ENCODE measurements around the gene HYDIN. TPM values are rescaled to one million over a fixed set of nuclear protein-coding genes. Genes with fewer than 3 reads are reported as not detected.

Gene HYDIN
- total RNA-seq, 2 experiments from 2014 or later: not detected

DNA sequence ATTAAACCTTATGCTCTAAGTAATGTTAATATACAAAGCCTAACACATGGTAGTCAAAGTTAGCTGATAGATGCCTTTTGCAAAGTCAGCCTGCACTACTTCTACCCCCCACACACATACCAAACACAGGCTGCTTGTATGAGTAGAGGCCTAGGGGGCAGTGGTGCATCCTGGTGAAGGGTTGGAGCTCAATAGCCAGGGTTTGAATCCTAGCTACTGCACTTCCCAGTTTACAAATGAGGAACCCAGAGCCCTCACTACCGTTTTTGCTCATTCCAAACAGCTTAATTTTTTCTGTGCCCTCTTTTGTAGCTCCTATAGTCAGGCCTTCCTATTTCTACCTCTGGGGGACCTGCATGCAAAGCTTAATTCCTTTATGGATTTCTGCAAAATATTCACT is 18.9 kb upstream of the HYDIN start:
- H3K27me3 Mint-ChIP-seq: peaks cover 2% of the 10 kb centered on the region
- H3K4me3 Mint-ChIP-seq: no peak overlapping the region
- no peak overlapping the region for H3K27ac Mint-ChIP-seq
- no peaks in the 10 kb centered on the region for H3K9me3 Mint-ChIP-seq
- ChIA-PET POLR2A (no interaction called here), CTCF (no interaction called here)
- H3K36me3 Mint-ChIP-seq (ENCODE audit: low read depth): no peaks in the 10 kb centered on the region
- DNase-seq: no peak
- H3K4me1 Mint-ChIP-seq: no peaks in the 10 kb centered on the region

DNA sequence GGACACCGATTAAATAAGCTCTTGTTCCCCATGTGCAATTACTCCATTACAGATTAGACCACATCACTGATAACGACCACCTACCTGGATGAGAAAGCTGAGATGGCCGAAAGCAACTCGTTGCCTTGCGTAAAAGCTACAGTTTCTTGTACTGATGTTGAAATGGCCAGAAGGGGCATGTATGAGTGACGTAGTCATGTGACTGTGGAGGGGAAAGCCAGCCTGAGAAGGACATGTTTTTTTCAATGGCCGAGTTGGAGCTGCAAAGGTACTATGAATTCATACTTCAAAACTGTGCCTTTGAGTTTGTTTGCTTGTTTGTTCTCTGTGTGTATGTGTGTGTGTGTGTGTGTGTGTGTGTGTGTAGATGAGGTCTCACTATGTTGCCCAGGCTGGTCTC is 17.0 kb upstream of the HYDIN start:
- ChIA-PET POLR2A (no interaction called here), CTCF (interaction anchor here (1.4 kb wide), 1 partner anchor 64 kb away, joined by 3 read pairs; no protein-coding TSS in a partner anchor)
- Mint-ChIP-seq H3K36me3 (ENCODE audit: low read depth) (no peaks in the 10 kb centered on the region), H3K27ac (no peak overlapping the region), H3K4me3 (no peak overlapping the region), H3K27me3 (peaks cover 2% of the 10 kb centered on the region), H3K4me1 (no peaks in the 10 kb centered on the region), H3K9me3 (no peaks in the 10 kb centered on the region)
- no peak for DNase-seq

DNA sequence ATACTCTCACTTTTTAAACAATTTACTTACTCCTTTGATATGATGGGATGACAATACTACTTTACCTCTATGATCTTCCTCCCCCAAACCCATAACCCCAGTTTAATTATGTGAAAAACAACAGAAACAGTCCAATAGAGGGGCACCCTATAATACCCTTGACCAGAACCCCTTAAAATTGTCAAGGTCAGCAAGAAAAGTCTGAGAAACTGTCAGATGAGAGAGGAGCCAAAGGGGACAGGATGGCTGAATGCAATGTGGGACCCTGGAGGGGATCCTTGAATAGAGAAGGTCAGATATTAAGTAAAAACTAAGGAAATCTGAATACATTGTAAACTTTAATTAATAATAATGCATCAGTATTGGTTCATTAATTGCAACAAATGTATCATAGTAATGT is 15.8 kb upstream of the HYDIN start:
- H3K27me3 Mint-ChIP-seq: peaks cover 2% of the 10 kb centered on the region
- no peaks in the 10 kb centered on the region for H3K9me3 Mint-ChIP-seq
- ChIA-PET CTCF (interaction anchor here (0.6 kb wide), 1 partner anchor 1624 kb away, joined by 3 read pairs; no protein-coding TSS in a partner anchor), POLR2A (no interaction called here)
- no peak overlapping the region for H3K4me3 Mint-ChIP-seq
- no peaks in the 10 kb centered on the region for H3K36me3 Mint-ChIP-seq (ENCODE audit: low read depth)
- DNase-seq: no peak
- H3K4me1 Mint-ChIP-seq: no peaks in the 10 kb centered on the region
- H3K27ac Mint-ChIP-seq: no peak overlapping the region

DNA sequence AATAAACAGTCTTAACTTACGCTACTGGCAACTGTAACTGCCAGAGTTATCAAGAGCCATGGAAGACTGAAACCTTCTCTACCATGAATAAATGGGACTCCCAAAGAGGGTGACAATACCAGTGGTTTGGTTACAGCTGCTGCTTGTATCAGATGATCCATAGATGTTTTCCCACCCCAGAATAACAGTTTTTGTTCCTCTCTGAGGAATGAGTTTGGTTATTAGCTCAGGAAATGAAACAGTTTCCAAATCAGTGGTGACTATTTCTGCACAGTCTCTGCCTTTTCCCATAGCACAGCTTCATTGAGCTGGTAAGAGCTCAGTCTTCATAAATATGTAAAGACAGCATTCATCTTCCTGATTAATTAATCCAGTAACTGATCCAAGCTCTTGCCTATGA is 14.0 kb upstream of the HYDIN start:
- Mint-ChIP-seq H3K27me3 (peaks cover 2% of the 10 kb centered on the region), H3K9me3 (no peaks in the 10 kb centered on the region), H3K4me1 (no peaks in the 10 kb centered on the region), H3K4me3 (no peak overlapping the region), H3K36me3 (ENCODE audit: low read depth) (no peaks in the 10 kb centered on the region), H3K27ac (no peak overlapping the region)
- ChIA-PET POLR2A (no interaction called here), CTCF (interaction anchor here (0.6 kb wide), 1 partner anchor 106 kb away, joined by 3 read pairs; no protein-coding TSS in a partner anchor)
- DNase-seq: no peak

DNA sequence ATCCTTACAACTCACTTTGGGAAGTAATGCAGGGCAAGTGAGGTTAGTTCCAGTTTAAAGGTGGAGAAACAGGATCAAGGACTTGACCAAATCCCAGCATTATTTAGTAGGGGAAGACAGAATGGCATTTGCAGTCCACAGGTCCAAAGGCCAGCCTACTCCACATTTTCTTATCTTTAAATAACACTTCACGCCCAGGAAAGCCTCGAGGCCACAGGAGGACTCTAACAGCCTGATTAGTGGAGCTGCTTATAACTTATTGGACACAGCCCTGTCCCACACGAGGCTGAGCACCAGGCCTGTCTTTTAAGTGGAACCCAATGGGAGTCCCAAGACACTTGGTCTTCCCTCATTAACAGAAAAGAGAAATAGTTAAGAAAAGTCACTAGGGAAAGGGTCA is 12.1 kb upstream of the HYDIN start:
- POLR2A ChIA-PET: no interaction called here
- no peak for DNase-seq
- CTCF ChIA-PET: no interaction called here
- H3K4me3 Mint-ChIP-seq: no peak overlapping the region
- no peak overlapping the region for H3K27ac Mint-ChIP-seq
- H3K4me1 Mint-ChIP-seq: no peaks in the 10 kb centered on the region
- peaks cover 2% of the 10 kb centered on the region for H3K27me3 Mint-ChIP-seq
- no peaks in the 10 kb centered on the region for H3K9me3 Mint-ChIP-seq
- H3K36me3 Mint-ChIP-seq (ENCODE audit: low read depth): no peaks in the 10 kb centered on the region

DNA sequence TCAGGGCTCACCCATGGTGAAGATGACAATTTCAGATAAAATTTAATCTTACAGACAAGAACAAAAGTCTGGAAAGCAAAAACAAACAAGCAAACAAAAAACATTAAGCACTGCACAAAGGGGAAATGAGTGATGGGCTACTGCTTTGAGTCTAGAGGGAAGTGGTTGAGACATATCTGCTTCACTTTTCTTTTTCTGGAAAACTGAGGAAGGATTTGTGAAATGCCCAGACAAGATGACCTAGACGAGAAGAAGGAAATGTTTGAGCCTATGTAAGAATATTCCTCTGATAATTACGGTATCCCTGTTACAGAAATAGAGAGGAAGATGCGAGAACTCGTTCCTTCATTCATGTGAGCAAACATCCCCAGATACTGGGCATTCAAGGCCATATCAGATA is 11.5 kb upstream of the HYDIN start:
- no peak overlapping the region for H3K4me3 Mint-ChIP-seq
- no peaks in the 10 kb centered on the region for H3K4me1 Mint-ChIP-seq
- no peak overlapping the region for H3K27ac Mint-ChIP-seq
- H3K27me3 Mint-ChIP-seq: peaks cover 2% of the 10 kb centered on the region
- no peak for DNase-seq
- H3K36me3 Mint-ChIP-seq (ENCODE audit: low read depth): no peaks in the 10 kb centered on the region
- ChIA-PET CTCF (no interaction called here), POLR2A (no interaction called here)
- H3K9me3 Mint-ChIP-seq: no peaks in the 10 kb centered on the region

DNA sequence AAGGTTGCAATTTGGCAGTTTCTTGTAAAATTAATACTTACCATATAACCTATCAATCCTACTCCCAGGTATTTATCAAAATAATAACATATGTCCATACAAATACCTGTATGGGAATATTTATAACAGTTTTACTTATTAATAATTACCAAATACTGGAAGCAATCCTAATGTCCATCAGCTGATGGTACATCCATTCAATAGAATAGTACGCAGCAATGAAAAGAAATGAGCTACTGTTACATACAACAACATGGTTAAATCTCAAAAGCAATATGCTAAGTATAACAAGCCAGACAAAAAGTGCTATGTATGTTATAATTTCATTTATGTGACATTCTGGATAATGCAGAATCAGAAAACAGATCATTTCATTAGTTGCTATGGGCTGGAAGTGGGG is 1.2 kb downstream of the HYDIN start:
- H3K9me3 Mint-ChIP-seq: peaks cover 16% of the 10 kb centered on the region
- peaks cover 10% of the 10 kb centered on the region for H3K27me3 Mint-ChIP-seq
- DNase-seq: no peak
- no peaks in the 10 kb centered on the region for H3K4me1 Mint-ChIP-seq
- ChIA-PET CTCF (no interaction called here), POLR2A (no interaction called here)
- H3K36me3 Mint-ChIP-seq (ENCODE audit: low read depth): no peaks in the 10 kb centered on the region
- H3K27ac Mint-ChIP-seq: no peak overlapping the region
- H3K4me3 Mint-ChIP-seq: no peak overlapping the region

DNA sequence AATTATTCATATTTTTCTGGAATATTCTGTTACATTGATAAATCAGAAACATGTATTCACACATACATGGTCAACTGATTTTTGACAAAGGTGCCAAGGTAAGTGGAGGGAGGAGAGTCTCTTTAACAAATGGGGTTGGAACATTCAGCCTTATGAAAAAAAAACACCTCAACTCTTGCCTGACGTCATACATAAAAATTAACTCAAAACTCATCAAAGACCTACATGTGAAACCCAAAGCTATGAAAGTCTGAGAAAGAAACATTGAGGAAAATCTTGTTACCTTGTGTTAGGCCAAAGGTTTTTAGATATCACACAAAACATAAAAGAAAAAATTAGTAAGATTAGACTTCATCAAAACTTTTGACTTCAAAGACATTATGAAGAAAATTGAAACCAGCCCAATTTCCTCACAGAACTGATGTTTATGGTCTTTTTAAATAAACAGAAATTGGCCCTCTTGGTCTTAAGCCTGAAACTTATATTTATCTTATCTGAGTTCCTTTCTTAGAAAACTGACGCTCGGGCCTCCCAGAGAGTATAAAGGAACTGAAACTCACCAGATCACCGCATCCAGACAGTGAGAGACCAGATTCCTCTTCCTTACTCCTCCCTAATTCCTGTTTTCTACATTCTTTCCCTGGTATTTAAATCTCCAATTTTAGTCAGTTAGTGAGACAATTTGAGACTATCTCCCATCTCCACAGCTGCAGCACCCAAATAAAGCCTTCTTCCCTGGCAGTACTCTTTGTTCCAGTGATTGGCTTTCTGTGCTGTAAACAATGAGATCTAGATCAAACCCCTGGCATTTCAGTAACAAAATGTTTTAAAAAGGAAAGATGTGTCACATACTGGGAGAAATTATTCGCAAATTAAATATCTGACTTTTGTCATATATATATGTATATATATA is 4.0 kb downstream of the HYDIN start:
- Mint-ChIP-seq H3K27ac (no peak overlapping the region), H3K36me3 (ENCODE audit: low read depth) (no peaks in the 10 kb centered on the region), H3K4me3 (no peak overlapping the region), H3K4me1 (no peaks in the 10 kb centered on the region), H3K27me3 (peaks cover 10% of the 10 kb centered on the region), H3K9me3 (peaks cover 16% of the 10 kb centered on the region)
- CTCF ChIA-PET: no interaction called here
- DNase-seq: no peak
- POLR2A ChIA-PET: no interaction called here

DNA sequence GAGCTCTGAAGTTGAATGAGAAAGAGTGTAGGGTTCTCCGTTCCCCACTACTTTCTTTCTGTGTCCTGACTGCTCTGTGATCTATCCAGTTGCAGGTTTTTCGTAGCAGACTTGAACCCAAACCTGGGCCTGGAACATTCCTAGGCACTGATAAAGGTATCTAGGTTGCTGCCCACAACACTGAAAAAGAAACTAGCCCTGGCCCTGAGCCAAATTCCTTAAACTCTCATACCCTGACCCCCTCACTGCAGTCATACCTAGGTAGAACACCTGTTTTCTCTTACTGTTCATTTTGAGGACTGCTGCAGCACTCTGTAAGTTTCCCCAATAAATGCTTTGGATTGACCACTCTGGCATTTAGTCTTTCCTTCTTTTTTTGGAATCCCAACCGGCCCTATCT is 5.4 kb downstream of the HYDIN start:
- Mint-ChIP-seq H3K36me3 (ENCODE audit: low read depth) (no peaks in the 10 kb centered on the region), H3K27ac (no peak overlapping the region), H3K4me3 (no peak overlapping the region), H3K27me3 (no peaks in the 10 kb centered on the region), H3K9me3 (peaks cover 16% of the 10 kb centered on the region), H3K4me1 (no peaks in the 10 kb centered on the region)
- ChIA-PET CTCF (no interaction called here), POLR2A (no interaction called here)
- no peak for DNase-seq

DNA sequence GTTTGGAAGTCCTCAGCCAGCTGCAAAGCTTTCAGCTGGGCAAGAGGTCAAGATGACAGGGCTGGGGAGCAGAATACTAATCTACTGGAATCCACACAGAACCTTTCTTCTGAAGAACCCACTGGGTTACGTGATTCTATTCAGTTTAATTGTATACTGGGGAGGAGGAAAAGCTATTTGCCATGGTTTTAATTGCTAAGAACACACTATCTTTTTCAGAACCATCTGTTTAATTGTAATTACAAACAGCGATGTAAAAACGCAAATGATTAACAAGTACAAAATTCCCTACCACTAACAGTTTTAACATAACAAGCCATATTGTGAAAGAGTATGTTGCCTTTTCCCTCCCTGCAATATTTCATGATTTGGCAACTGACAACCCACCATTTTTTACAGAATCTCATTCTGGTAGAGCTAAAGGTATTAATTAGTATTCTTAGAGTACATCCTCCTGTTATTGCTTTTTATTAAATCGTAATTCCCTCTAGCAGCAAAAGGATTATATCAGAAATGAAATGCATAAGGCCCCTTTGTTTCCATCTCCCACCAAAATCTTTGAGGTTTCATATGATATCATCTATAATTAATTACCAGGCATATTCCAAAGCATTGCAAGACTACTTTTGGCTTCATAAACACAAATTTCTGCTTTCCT is 12.1 kb downstream of the HYDIN start:
- Mint-ChIP-seq H3K27me3 (peaks cover 4% of the 10 kb centered on the region), H3K27ac (no peak overlapping the region), H3K4me3 (no peak overlapping the region), H3K4me1 (no peaks in the 10 kb centered on the region), H3K9me3 (no peaks in the 10 kb centered on the region), H3K36me3 (ENCODE audit: low read depth) (no peaks in the 10 kb centered on the region)
- CTCF ChIA-PET: no interaction called here
- POLR2A ChIA-PET: no interaction called here
- no peak for DNase-seq

DNA sequence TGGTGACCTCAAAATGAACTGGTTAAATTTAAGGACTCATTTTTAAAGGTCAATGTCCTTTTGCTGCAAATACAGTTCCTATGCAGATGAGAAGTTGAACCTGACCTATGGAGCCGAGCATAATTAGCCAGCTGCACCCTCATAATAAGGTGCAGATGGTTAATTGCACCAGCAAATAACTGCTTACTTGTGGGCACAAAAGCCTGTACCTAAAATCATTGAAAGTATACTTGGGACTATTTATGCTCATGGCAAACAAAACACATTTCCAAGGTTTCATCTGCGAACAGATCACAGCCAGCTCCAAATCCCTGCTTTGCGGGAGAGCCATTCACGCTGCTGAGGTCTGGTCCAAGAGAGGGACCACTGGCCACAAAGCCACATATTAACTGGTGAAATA is 13.0 kb downstream of the HYDIN start:
- H3K36me3 Mint-ChIP-seq (ENCODE audit: low read depth): no peaks in the 10 kb centered on the region
- no peaks in the 10 kb centered on the region for H3K9me3 Mint-ChIP-seq
- ChIA-PET CTCF (no interaction called here), POLR2A (no interaction called here)
- H3K27me3 Mint-ChIP-seq: peaks cover 6% of the 10 kb centered on the region
- no peaks in the 10 kb centered on the region for H3K4me1 Mint-ChIP-seq
- H3K4me3 Mint-ChIP-seq: no peak overlapping the region
- DNase-seq: no peak
- no peak overlapping the region for H3K27ac Mint-ChIP-seq

DNA sequence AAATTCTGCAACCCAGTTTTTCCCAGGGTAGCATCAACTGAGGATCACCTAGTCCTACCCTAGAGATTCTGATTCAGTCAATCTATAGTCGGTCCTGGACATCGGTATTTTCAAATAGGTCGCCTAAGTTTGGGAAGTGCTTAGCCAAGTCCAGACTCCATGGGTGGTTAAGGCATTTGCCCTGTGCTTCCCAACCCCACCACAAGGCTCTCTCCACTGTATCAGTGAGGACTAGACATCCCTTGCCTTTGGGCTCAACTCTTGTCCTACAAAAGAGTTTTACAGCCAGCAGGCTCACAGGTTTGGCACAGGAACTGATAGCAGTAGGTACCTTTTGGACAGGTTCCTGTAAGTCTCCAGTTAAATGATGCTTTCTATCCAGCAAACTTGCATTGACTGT is 13.8 kb downstream of the HYDIN start:
- Mint-ChIP-seq H3K4me1 (no peaks in the 10 kb centered on the region), H3K27ac (no peak overlapping the region), H3K36me3 (ENCODE audit: low read depth) (no peaks in the 10 kb centered on the region), H3K9me3 (no peaks in the 10 kb centered on the region), H3K4me3 (no peak overlapping the region), H3K27me3 (peaks cover 8% of the 10 kb centered on the region)
- POLR2A ChIA-PET: no interaction called here
- no peak for DNase-seq
- CTCF ChIA-PET: no interaction called here

DNA sequence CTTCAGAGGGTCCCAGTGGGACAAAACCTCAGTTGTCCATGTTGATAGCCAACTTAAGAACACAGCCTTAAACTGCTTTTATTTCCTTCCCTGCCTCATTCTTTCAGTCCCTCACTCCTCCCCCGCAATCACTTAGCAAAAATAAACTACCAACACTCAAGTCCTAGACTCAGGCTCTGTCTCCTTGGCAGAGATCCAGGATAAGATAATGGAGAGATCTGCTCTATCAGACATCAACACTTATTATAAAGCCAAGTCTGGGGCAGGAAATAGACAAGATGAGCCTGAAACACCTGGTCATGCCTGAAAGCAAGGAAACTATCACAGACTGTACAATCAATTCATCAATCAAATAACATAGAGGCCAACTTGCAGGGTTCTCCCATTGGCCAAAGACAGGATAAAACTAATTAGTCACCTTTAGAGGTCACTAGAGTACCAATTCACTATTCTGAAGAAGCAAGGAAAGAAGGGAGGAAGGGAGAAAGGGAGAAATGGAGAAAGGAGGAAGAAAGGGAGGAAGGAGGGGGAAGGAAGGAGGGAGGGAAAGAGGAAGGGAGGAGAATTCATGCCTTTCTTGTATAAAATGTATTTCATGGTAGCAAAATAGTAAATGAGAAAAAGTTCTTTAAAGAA is 15.7 kb downstream of the HYDIN start:
- no peak for DNase-seq
- Mint-ChIP-seq H3K27ac (no peak overlapping the region), H3K27me3 (peaks cover 12% of the 10 kb centered on the region), H3K4me3 (no peak overlapping the region), H3K4me1 (no peaks in the 10 kb centered on the region), H3K36me3 (ENCODE audit: low read depth) (no peaks in the 10 kb centered on the region), H3K9me3 (no peaks in the 10 kb centered on the region)
- ChIA-PET POLR2A (no interaction called here), CTCF (no interaction called here)

Data from activated CD4-positive, alpha-beta memory T cell treated with anti-CD3 and anti-CD28 coated beads, Interleukin-2, amount 10 ng/mL, durations not matched to agents 7 days and 5 days (primary cell).